PC-9 (cell line): ENCODE data around the gene CAPN10.

Experiments
- EZH2 ChIP-seq: fragments of 200-600 bp; sonication (generic); IDR thresholded peaks from 2 replicates; pipeline ENCODE4 v1.8.0; 2017; ENCODE audit warnings: antibody characterized with exemption, low read depth
- TF ChIP-seq, protein P1 (sequence below): fragments of 200-600 bp; sonication (generic); conservative IDR thresholded peaks from 2 replicates; pipeline ENCODE4 v1.6.1; 2017; ENCODE audit warnings: mixed run types, antibody characterized with exemption, mild to moderate bottlenecking, moderate library complexity

DNA sequence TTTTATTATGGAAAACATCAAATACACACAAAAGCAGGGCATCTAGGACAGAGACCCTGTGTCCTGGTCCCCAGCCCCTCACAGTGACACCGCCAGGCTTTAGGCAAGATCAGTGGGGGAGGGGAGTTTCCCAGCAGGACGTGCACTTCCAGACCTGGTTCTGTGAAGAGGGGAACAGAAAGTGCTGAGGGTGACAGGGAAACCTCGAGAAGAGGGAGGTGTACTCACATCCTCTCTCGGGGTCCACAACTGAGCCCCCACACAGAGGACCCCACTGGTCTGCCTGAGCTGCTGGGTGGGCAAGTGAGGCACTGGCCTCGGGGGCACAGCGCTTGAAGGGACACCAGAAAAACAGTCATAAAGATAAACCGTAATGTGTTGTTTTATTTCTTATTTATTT is 34.3 kb downstream of the CAPN10 start:
- TF ChIP-seq, protein P1, sequence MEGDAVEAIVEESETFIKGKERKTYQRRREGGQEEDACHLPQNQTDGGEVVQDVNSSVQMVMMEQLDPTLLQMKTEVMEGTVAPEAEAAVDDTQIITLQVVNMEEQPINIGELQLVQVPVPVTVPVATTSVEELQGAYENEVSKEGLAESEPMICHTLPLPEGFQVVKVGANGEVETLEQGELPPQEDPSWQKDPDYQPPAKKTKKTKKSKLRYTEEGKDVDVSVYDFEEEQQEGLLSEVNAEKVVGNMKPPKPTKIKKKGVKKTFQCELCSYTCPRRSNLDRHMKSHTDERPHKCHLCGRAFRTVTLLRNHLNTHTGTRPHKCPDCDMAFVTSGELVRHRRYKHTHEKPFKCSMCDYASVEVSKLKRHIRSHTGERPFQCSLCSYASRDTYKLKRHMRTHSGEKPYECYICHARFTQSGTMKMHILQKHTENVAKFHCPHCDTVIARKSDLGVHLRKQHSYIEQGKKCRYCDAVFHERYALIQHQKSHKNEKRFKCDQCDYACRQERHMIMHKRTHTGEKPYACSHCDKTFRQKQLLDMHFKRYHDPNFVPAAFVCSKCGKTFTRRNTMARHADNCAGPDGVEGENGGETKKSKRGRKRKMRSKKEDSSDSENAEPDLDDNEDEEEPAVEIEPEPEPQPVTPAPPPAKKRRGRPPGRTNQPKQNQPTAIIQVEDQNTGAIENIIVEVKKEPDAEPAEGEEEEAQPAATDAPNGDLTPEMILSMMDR: no peak
- no peak for TF ChIP-seq EZH2
